ENCODE results near the gene CHAT. TPM values are rescaled to one million over a fixed set of nuclear protein-coding genes. Genes with fewer than 3 reads are reported as not detected.

Gene CHAT
- total RNA-seq, 1 experiment from 2014 or later, result not detected

- ChIA-PET POLR2A (no interaction called here), CTCF (interaction anchor here (0.9 to 1.7 kb wide), 8 partner anchors 9 to 682 kb away, joined by 3 to 7 read pairs (median 4); no protein-coding TSS in a partner anchor), RAD21 (ENCODE audit: low non-redundant PET in 1 of 2, low total read pairs in 2 of 2, uncharacterized antibody in 2 of 2, unreplicated experiment in 2 of 2) (no interaction called here)
- Histone ChIP-seq H3K36me3 (ENCODE audit: control insufficient read depth in 1 of 2, insufficient read depth in 2 of 2, low read length in 2 of 2) (no peaks in the 10 kb centered on the region), H4K20me1 (ENCODE audit: insufficient read depth) (no peaks in the 10 kb centered on the region), H3K4me2 (ENCODE audit: low read length) (no peak overlapping the region), H3K27me3 (ENCODE audit: insufficient read depth, low read length) (no peaks in the 10 kb centered on the region), H2AFZ (ENCODE audit: low read depth, low read length, poor library complexity, severe bottlenecking) (no peak overlapping the region), H3K4me3 (replicated peaks in 1 of 2; ENCODE audit: low read depth in 1 of 2, low read length in 2 of 2) (no peak overlapping the region), H3K4me1 (ENCODE audit: control insufficient read depth in 1 of 2, insufficient read depth in 2 of 2, low read length in 2 of 2) (no peaks in the 10 kb centered on the region), H3K9me2 (ENCODE audit: insufficient read depth) (no peaks in the 10 kb centered on the region), H3K9ac (ENCODE audit: low read length) (no peak overlapping the region), H3K27ac (ENCODE audit: low read depth, low read length) (no peak overlapping the region), H3K79me2 (ENCODE audit: insufficient read depth, low read length) (no peaks in the 10 kb centered on the region), H3K9me3 (ENCODE audit: control insufficient read depth in 1 of 2, insufficient read depth in 1 of 2, low read depth in 1 of 2, low read length in 2 of 2) (no peaks in the 10 kb centered on the region)
- ATAC-seq (peak; percentile 16; the same call in 1 of the 2 replicates), DNase-seq (ENCODE audit: low read depth, low spot score) (no peak)
- TF ChIP-seq YY1 (IDR thresholded peaks at IDR 0.05; ENCODE audit: extremely low read depth, insufficient replicate concordance, low read depth, low read length) (no peak), ZNF274 (IDR thresholded peaks at IDR 0.05; ENCODE audit: low read depth, low read length) (no peak)
- BruUV-seq (replicated peaks), result no TSS peak
- intact Hi-C loops (cut with micrococcal nuclease), result loop anchor here (5.0 kb wide), 1 partner anchor 324 kb away; no protein-coding TSS in a partner anchor
Measured at GRCh38 chr10:49593564-49593875, 20.3 kb upstream of the CHAT start.

DNA sequence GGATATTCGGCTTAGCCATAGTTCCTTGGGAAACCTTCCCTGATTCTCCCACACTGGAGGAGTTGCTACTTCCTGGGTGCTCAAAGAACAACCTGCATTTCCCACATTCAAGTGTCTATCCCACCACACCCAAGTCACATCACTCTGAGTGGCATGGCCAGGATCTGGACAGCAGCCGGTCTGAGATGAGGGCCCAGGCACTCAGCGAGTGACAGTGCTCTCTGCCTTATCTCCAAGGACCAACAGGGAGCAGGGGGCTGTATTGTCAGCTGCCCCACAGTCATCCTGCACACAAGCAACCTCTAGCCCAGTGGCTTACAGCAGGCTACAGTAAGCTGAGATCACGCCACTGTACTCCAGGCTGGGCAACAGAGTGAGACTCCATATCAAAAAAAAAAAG is 19.8 kb upstream of the CHAT start:
- Histone ChIP-seq H3K79me2 (ENCODE audit: insufficient read depth, low read length) (no peaks in the 10 kb centered on the region), H3K4me3 (replicated peaks in 1 of 2; ENCODE audit: low read depth in 1 of 2, low read length in 2 of 2) (no peak overlapping the region), H2AFZ (ENCODE audit: low read depth, low read length, poor library complexity, severe bottlenecking) (no peak overlapping the region), H4K20me1 (ENCODE audit: insufficient read depth) (no peaks in the 10 kb centered on the region), H3K4me2 (ENCODE audit: low read length) (no peak overlapping the region), H3K27ac (ENCODE audit: low read depth, low read length) (no peak overlapping the region), H3K9me2 (ENCODE audit: insufficient read depth) (no peaks in the 10 kb centered on the region), H3K27me3 (ENCODE audit: insufficient read depth, low read length) (no peaks in the 10 kb centered on the region), H3K9ac (ENCODE audit: low read length) (no peak overlapping the region), H3K9me3 (ENCODE audit: control insufficient read depth in 1 of 2, insufficient read depth in 1 of 2, low read depth in 1 of 2, low read length in 2 of 2) (no peaks in the 10 kb centered on the region), H3K36me3 (ENCODE audit: control insufficient read depth in 1 of 2, insufficient read depth in 2 of 2, low read length in 2 of 2) (no peaks in the 10 kb centered on the region), H3K4me1 (ENCODE audit: control insufficient read depth in 1 of 2, insufficient read depth in 2 of 2, low read length in 2 of 2) (no peaks in the 10 kb centered on the region)
- POLR2A ChIA-PET, result no interaction called here
- DNase-seq (ENCODE audit: low read depth, low spot score) (no peak), ATAC-seq (no peak)
- CTCF ChIA-PET, result interaction anchor here (1.4 to 1.7 kb wide), 5 partner anchors 9 to 681 kb away, joined by 4 to 7 read pairs (median 4); no protein-coding TSS in a partner anchor
- no TSS peak for BruUV-seq (replicated peaks)
- intact Hi-C loops (cut with micrococcal nuclease), result loop anchor here (1.0 to 5.0 kb wide), 3 partner anchors 323 to 681 kb away; no protein-coding TSS in a partner anchor
- RAD21 ChIA-PET (ENCODE audit: low non-redundant PET in 1 of 2, low total read pairs in 2 of 2, uncharacterized antibody in 2 of 2, unreplicated experiment in 2 of 2), result no interaction called here
- TF ChIP-seq, protein P1, sequence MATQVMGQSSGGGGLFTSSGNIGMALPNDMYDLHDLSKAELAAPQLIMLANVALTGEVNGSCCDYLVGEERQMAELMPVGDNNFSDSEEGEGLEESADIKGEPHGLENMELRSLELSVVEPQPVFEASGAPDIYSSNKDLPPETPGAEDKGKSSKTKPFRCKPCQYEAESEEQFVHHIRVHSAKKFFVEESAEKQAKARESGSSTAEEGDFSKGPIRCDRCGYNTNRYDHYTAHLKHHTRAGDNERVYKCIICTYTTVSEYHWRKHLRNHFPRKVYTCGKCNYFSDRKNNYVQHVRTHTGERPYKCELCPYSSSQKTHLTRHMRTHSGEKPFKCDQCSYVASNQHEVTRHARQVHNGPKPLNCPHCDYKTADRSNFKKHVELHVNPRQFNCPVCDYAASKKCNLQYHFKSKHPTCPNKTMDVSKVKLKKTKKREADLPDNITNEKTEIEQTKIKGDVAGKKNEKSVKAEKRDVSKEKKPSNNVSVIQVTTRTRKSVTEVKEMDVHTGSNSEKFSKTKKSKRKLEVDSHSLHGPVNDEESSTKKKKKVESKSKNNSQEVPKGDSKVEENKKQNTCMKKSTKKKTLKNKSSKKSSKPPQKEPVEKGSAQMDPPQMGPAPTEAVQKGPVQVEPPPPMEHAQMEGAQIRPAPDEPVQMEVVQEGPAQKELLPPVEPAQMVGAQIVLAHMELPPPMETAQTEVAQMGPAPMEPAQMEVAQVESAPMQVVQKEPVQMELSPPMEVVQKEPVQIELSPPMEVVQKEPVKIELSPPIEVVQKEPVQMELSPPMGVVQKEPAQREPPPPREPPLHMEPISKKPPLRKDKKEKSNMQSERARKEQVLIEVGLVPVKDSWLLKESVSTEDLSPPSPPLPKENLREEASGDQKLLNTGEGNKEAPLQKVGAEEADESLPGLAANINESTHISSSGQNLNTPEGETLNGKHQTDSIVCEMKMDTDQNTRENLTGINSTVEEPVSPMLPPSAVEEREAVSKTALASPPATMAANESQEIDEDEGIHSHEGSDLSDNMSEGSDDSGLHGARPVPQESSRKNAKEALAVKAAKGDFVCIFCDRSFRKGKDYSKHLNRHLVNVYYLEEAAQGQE (IDR thresholded peaks at IDR 0.05; ENCODE audit: low read depth), result no peak
- no peak for TF ChIP-seq CTCF (IDR thresholded peaks at IDR 0.05 in 2 of 3, conservative IDR thresholded peaks at IDR 0.05 in 1 of 3; ENCODE audit: borderline replicate concordance in 1 of 3, insufficient read depth in 1 of 3, low read depth in 2 of 3, low read length in 2 of 3)
- TF ChIP-seq EGR1 (IDR thresholded peaks at IDR 0.05; ENCODE audit: low read depth), result no peak
- TF ChIP-seq ZBTB33 (IDR thresholded peaks at IDR 0.05; ENCODE audit: extremely low read depth, insufficient replicate concordance, low read length), result no peak
- TF ChIP-seq SRF (IDR thresholded peaks at IDR 0.05; ENCODE audit: low read depth), result no peak
- TF ChIP-seq ATF3 (IDR thresholded peaks at IDR 0.05), result no peak
- TF ChIP-seq YY1 (IDR thresholded peaks at IDR 0.05; ENCODE audit: extremely low read depth, insufficient replicate concordance, low read depth, low read length), result no peak
- TF ChIP-seq JUND (IDR thresholded peaks at IDR 0.05), result no peak
- no peak for TF ChIP-seq ZFX (IDR thresholded peaks at IDR 0.05)
- TF ChIP-seq TCF7L2 (IDR thresholded peaks at IDR 0.05; ENCODE audit: borderline replicate concordance, extremely low read depth, insufficient read depth, insufficient read length), result no peak
- TF ChIP-seq CEBPB (IDR thresholded peaks at IDR 0.05; ENCODE audit: low read depth), result no peak

Data from HCT116 (cell line).